ENCODE measurements around the gene ARID5A. TPM values are rescaled to one million over a fixed set of nuclear protein-coding genes. Genes with fewer than 3 reads are reported as not detected.
A peak's percentile ranks its signal among the peaks of the same experiment; 100 is the strongest.

ARID5A gene
- polyA plus RNA-seq, 3 donors = 27.8 to 38.8 (median 37.7) TPM

- Histone ChIP-seq H3K4me2 (replicated peaks; ENCODE audit: extremely low read depth, low read length, poor library complexity, severe bottlenecking) (no peak overlapping the region), H3K36me3 (replicated peaks in 1 of 2; ENCODE audit: control insufficient read depth in 1 of 2, insufficient read depth in 2 of 2, low read length in 2 of 2) (peaks cover 68 to 84% of the 10 kb centered on the region in 2 donors), H3K9me3 (replicated peaks in 1 of 2; ENCODE audit: control insufficient read depth in 1 of 2, insufficient read depth in 1 of 2, low read length in 2 of 2) (no peaks in the 10 kb centered on the region), H3K79me2 (ENCODE audit: insufficient read depth, low read length) (no peaks in the 10 kb centered on the region), H3K4me3 (replicated peaks in 1 of 3; ENCODE audit: low read depth in 2 of 3, low read length in 3 of 3) (no peak overlapping the region), H3K4me1 (ENCODE audit: control insufficient read depth in 1 of 2, insufficient read depth in 2 of 2, low read length in 2 of 2) (no peaks in the 10 kb centered on the region), H4K20me1 (ENCODE audit: insufficient read depth, low read length) (no peaks in the 10 kb centered on the region), H3K27ac (ENCODE audit: low read depth in 1 of 2, low read length in 2 of 2) (peak overlapping the region in 1 of 2 donors; percentile 22), H3K27me3 (ENCODE audit: control insufficient read depth in 2 of 2, insufficient read depth in 2 of 2, low read length in 2 of 2) (no peaks in the 10 kb centered on the region), H3K9ac (ENCODE audit: insufficient read depth, low read length, poor library complexity, severe bottlenecking) (no peak overlapping the region), H2AFZ (ENCODE audit: insufficient read depth, low read depth, low read length, poor library complexity, severe bottlenecking) (no peak overlapping the region)
- no peak for DNase-seq
- no peaks in the 10 kb centered on the region for H3K9me3 Mint-ChIP-seq
- peak overlapping the region in 1 of 7 donors; percentile 58 for H3K27ac Mint-ChIP-seq
- H3K4me1 Mint-ChIP-seq = peaks cover 4% of the 10 kb centered on the region
- H3K27me3 Mint-ChIP-seq (ENCODE audit: low read depth in 3 of 3) = no peaks in the 10 kb centered on the region
- H3K4me3 Mint-ChIP-seq = no peak overlapping the region
- whole genome bisulfite sequencing (ENCODE audit: insufficient coverage) = 23% methylated on average over 3 of the region's 3 CpGs
- no peak for TF ChIP-seq CTCF (IDR thresholded peaks at IDR 0.05)
- intact Hi-C loops (cut with micrococcal nuclease) = no loop called here
- peaks cover 71 to 81% of the 10 kb centered on the region in 2 donors for H3K36me3 Mint-ChIP-seq
Measured at GRCh38 chr2:96594282-96594681, 57.7 kb downstream of the ARID5A start.

- no peak overlapping the region for H2AFZ ChIP-seq (ENCODE audit: insufficient read depth, low read depth, low read length, poor library complexity, severe bottlenecking)
- Mint-ChIP-seq H3K36me3 (peaks cover 71 to 80% of the 10 kb centered on the region in 2 donors), H3K4me3 (no peak overlapping the region), H3K4me1 (no peaks in the 10 kb centered on the region), H3K27me3 (ENCODE audit: low read depth in 3 of 3) (no peaks in the 10 kb centered on the region), H3K27ac (peak overlapping the region in 1 of 7 donors; percentile 58), H3K9me3 (no peaks in the 10 kb centered on the region)
- WGBS (ENCODE audit: insufficient coverage) = 64% methylated on average over 5 of the region's 5 CpGs
- intact Hi-C loops (cut with micrococcal nuclease) = no loop called here
- H3K4me2 ChIP-seq (replicated peaks; ENCODE audit: extremely low read depth, low read length, poor library complexity, severe bottlenecking) = no peak overlapping the region
- no peaks in the 10 kb centered on the region for H3K79me2 ChIP-seq (ENCODE audit: insufficient read depth, low read length)
- no peak for DNase-seq
- TF ChIP-seq CTCF (IDR thresholded peaks at IDR 0.05) = no peak
- H3K27ac ChIP-seq (ENCODE audit: low read depth in 1 of 2, low read length in 2 of 2) = no peak overlapping the region
- no peak overlapping the region for H3K9ac ChIP-seq (ENCODE audit: insufficient read depth, low read length, poor library complexity, severe bottlenecking)
- no peaks in the 10 kb centered on the region for H3K27me3 ChIP-seq (ENCODE audit: control insufficient read depth in 2 of 2, insufficient read depth in 2 of 2, low read length in 2 of 2)
- H3K9me3 ChIP-seq (replicated peaks in 1 of 2; ENCODE audit: control insufficient read depth in 1 of 2, insufficient read depth in 1 of 2, low read length in 2 of 2) = no peaks in the 10 kb centered on the region
- H3K4me3 ChIP-seq (replicated peaks in 1 of 3; ENCODE audit: low read depth in 2 of 3, low read length in 3 of 3) = no peak overlapping the region
- H3K4me1 ChIP-seq (ENCODE audit: control insufficient read depth in 1 of 2, insufficient read depth in 2 of 2, low read length in 2 of 2) = no peaks in the 10 kb centered on the region
- peaks cover 72 to 88% of the 10 kb centered on the region in 2 donors for H3K36me3 ChIP-seq (replicated peaks in 1 of 2; ENCODE audit: control insufficient read depth in 1 of 2, insufficient read depth in 2 of 2, low read length in 2 of 2)
- H4K20me1 ChIP-seq (ENCODE audit: insufficient read depth, low read length) = no peaks in the 10 kb centered on the region
Measured at GRCh38 chr2:96594691-96595152, 58.2 kb downstream of the ARID5A start.
